ENCODE results near the gene OSBPL5. TPM values are rescaled to one million over a fixed set of nuclear protein-coding genes. Genes with fewer than 3 reads are reported as not detected.

Gene OSBPL5
- total RNA-seq, 1 donor from 2014 or later = 6.2 TPM

GRCh38 chr11:3132271-3132781 is 32.8 kb downstream of the OSBPL5 start:
- H3K36me3 ChIP-seq = no peaks in the 10 kb centered on the region
- no peak overlapping the region for H3K27ac ChIP-seq
- no peak overlapping the region for H3K4me3 ChIP-seq
- peaks cover 8% of the 10 kb centered on the region for H3F3A ChIP-seq (ENCODE audit: low read depth)
- Mint-ChIP-seq H3K27me3 (ENCODE audit: insufficient read depth, low read depth) (peaks cover 3% of the 10 kb centered on the region), H3K4me1 (peaks cover 17% of the 10 kb centered on the region), H3K9me3 (no peaks in the 10 kb centered on the region), H3K27ac (no peak overlapping the region), H3K4me3 (no peak overlapping the region), H3K36me3 (peaks cover 2% of the 10 kb centered on the region)
- H3K4me1 ChIP-seq = peaks cover 21% of the 10 kb centered on the region
- H3K9ac ChIP-seq = no peak overlapping the region
- no peak for DNase-seq (ENCODE audit: low spot score)
- no peaks in the 10 kb centered on the region for H3K27me3 ChIP-seq
- no peak for TF ChIP-seq EZH2 (IDR thresholded peaks at IDR 0.05)
- no peak for TF ChIP-seq CTCF (IDR thresholded peaks at IDR 0.05)
- TF ChIP-seq EZH2phosphoT487 (IDR thresholded peaks at IDR 0.05) = no peak
- H2AFZ ChIP-seq (replicated peaks) = no peak overlapping the region
- no peak overlapping the region for H3K4me2 ChIP-seq
- H3K79me2 ChIP-seq (ENCODE audit: low read depth) = no peaks in the 10 kb centered on the region
- no peaks in the 10 kb centered on the region for H3K9me3 ChIP-seq (ENCODE audit: low read depth)
- peaks cover 34% of the 10 kb centered on the region for H4K20me1 ChIP-seq (ENCODE audit: low read depth)

DNA sequence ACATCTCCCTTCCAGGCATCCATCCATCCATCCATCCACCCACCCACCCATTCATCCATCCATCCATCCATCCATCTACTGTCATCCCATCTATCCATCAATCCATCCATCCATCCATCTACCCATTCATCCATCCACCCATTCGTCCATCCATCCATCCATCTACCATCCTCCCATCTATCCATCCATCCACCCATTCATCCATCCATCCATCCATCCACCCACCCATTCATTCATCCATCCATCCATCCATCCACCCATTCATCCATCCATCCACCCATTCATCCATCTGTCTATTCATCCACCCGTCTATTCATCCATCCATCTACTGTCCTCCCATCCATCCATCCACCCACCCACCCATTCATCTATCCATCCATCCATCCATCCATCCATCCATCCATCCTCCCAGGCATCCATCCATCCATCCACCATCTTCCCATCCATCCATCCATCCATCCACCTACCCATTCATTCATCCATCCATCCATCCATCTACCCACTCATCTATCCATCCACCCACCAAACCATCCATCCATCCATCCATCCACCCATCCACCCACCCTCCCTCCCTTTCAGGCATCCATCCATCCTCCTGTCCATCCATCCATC is 33.7 kb downstream of the OSBPL5 start:
- H3K36me3 Mint-ChIP-seq = peaks cover 2% of the 10 kb centered on the region
- Histone ChIP-seq H3K9ac (no peak overlapping the region), H4K20me1 (ENCODE audit: low read depth) (peaks cover 25% of the 10 kb centered on the region), H3K27ac (no peak overlapping the region), H3K4me2 (no peak overlapping the region), H3K36me3 (no peaks in the 10 kb centered on the region), H3F3A (ENCODE audit: low read depth) (peaks cover 2% of the 10 kb centered on the region), H3K4me3 (no peak overlapping the region), H3K4me1 (peaks cover 18% of the 10 kb centered on the region), H3K27me3 (no peaks in the 10 kb centered on the region), H2AFZ (replicated peaks) (no peak overlapping the region), H3K9me3 (ENCODE audit: low read depth) (no peaks in the 10 kb centered on the region), H3K79me2 (ENCODE audit: low read depth) (no peaks in the 10 kb centered on the region)
- H3K27ac Mint-ChIP-seq = no peak overlapping the region
- no peak overlapping the region for H3K4me3 Mint-ChIP-seq
- peaks cover 3% of the 10 kb centered on the region for H3K27me3 Mint-ChIP-seq (ENCODE audit: insufficient read depth, low read depth)
- H3K4me1 Mint-ChIP-seq = peaks cover 13% of the 10 kb centered on the region
- no peak for DNase-seq (ENCODE audit: low spot score)
- TF ChIP-seq EZH2 (IDR thresholded peaks at IDR 0.05) (no peak), EZH2phosphoT487 (IDR thresholded peaks at IDR 0.05) (no peak), CTCF (IDR thresholded peaks at IDR 0.05) (no peak)
- H3K9me3 Mint-ChIP-seq = no peaks in the 10 kb centered on the region

DNA sequence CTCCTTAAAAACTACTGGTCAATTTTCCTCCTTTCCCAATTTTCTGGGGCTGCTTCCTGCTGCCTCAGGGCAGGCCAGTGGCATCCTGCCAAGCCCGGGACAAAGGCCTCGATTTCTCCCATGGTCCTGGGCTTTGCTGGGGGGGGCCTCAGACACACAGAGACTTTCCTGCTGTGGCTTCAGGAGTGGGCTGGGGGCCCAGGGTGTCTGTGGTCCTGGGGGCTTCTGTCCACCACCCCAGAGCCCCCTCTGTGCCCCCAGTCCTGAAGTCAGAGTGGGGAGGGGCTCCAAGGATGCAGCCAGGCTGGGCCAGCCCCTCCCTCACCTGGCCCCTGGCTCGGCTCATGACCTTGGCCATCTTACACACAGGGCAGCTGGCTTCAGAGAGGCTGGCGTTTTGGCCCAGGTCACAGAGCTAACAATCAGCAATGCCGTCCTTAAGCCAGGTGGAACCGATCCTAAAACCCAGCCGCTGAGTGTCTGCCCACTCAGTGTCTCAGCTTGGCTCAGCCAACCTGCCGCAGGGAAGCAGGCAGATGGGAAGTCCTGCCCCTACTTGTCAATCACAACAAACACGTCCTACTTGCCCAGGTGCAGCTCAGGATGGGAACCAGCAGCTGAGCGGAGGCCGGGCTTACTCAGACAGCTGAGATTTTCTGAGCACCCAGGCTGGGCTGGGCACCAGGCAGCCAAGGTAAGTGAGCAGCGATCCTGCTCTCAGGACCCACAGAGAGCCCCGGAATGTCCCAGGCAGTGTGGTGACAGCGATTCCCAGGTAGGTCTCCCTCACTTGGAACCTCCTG is 34.6 kb downstream of the OSBPL5 start:
- H4K20me1 ChIP-seq (ENCODE audit: low read depth) = peaks cover 15% of the 10 kb centered on the region
- H2AFZ ChIP-seq (replicated peaks) = no peak overlapping the region
- Mint-ChIP-seq H3K27me3 (ENCODE audit: insufficient read depth, low read depth) (peaks cover 3% of the 10 kb centered on the region), H3K4me3 (no peak overlapping the region), H3K9me3 (no peaks in the 10 kb centered on the region), H3K36me3 (peaks cover 2% of the 10 kb centered on the region), H3K4me1 (peaks cover 5% of the 10 kb centered on the region), H3K27ac (no peak overlapping the region)
- H3K27ac ChIP-seq = no peak overlapping the region
- H3K4me1 ChIP-seq = peaks cover 8% of the 10 kb centered on the region
- H3K27me3 ChIP-seq = no peaks in the 10 kb centered on the region
- H3F3A ChIP-seq (ENCODE audit: low read depth) = no peaks in the 10 kb centered on the region
- no peak overlapping the region for H3K4me3 ChIP-seq
- H3K9me3 ChIP-seq (ENCODE audit: low read depth) = no peaks in the 10 kb centered on the region
- H3K36me3 ChIP-seq = no peaks in the 10 kb centered on the region
- H3K9ac ChIP-seq = no peak overlapping the region
- H3K4me2 ChIP-seq = no peak overlapping the region
- H3K79me2 ChIP-seq (ENCODE audit: low read depth) = no peaks in the 10 kb centered on the region
- TF ChIP-seq EZH2 (IDR thresholded peaks at IDR 0.05) (no peak), CTCF (IDR thresholded peaks at IDR 0.05) (no peak), EZH2phosphoT487 (IDR thresholded peaks at IDR 0.05) (no peak)
- DNase-seq (ENCODE audit: low spot score) = no peak
